GM21367 (cell line): ENCODE measurements around the gene TCHH.
"Not testable (repeated sequence)": the region's sequence is repeated elsewhere in the genome, so short reads cannot be mapped to it uniquely, and the experiment has no call there.

ENCODE experiments used
- ATAC-seq: cut with Tn5 transposase; IDR thresholded peaks from one replicate; pipeline ENCODE4 v1.9.1; 2021; ENCODE audit not compliant: unreplicated experiment

TCHH gene, protein sequence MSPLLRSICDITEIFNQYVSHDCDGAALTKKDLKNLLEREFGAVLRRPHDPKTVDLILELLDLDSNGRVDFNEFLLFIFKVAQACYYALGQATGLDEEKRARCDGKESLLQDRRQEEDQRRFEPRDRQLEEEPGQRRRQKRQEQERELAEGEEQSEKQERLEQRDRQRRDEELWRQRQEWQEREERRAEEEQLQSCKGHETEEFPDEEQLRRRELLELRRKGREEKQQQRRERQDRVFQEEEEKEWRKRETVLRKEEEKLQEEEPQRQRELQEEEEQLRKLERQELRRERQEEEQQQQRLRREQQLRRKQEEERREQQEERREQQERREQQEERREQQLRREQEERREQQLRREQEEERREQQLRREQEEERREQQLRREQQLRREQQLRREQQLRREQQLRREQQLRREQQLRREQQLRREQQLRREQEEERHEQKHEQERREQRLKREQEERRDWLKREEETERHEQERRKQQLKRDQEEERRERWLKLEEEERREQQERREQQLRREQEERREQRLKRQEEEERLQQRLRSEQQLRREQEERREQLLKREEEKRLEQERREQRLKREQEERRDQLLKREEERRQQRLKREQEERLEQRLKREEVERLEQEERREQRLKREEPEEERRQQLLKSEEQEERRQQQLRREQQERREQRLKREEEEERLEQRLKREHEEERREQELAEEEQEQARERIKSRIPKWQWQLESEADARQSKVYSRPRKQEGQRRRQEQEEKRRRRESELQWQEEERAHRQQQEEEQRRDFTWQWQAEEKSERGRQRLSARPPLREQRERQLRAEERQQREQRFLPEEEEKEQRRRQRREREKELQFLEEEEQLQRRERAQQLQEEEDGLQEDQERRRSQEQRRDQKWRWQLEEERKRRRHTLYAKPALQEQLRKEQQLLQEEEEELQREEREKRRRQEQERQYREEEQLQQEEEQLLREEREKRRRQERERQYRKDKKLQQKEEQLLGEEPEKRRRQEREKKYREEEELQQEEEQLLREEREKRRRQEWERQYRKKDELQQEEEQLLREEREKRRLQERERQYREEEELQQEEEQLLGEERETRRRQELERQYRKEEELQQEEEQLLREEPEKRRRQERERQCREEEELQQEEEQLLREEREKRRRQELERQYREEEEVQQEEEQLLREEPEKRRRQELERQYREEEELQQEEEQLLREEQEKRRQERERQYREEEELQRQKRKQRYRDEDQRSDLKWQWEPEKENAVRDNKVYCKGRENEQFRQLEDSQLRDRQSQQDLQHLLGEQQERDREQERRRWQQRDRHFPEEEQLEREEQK (N-terminal part only)

DNA sequence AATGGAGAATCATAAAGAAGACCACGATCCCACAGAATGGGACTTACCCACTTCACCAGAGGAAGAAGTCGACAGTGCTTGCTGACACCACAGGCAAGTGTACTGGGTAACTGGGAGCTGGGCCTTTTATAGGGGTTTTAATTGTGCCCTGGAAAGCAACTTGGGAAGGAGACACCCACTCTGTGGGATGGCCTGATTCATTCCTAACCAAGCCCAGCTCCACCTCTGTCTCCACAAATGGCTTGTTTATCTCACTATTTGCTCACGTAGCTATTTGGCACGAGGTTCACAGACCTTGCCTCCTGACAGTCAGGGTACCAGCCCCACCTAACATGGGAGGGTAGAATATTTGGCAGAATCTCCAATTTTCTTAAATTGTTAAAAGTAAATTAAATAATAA lies at the start of gene TCHH:
Gene TCHH, minus strand, starts transcription at position 101 of the 400 bp plus-strand sequence. CDS start 1,364 bp downstream, outside the sequence.
- no peak for ATAC-seq

DNA sequence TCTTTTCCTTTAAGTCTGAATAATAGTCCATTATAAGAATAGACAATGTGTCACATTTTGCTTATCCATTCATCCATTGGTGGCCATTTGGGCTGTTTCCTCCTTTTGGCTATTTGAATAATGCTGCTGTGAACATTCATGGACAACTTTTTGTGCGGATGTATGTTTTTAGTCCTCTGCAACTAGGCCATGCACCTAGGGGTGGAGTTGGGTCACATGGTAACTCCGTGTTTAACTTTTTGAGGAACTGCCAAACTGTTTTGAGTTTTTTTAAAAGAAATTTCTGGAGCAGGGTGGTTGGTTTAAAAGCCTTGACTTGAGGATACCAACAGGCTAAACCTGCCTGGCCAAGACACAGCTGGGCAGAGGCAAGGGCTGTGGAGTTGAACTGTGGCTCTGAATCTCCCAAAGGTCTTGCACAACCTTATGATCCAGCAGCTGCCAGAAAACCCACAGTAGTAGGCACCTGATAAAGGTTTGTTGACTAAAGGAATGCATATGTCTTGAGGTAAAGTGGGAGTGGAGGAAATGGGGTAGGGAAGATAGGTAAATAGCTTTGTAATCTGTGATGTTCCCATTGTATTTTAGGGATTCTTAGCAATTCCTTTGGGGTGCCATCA lies 49.4 kb upstream of the TCHH start:
- no peak for ATAC-seq

DNA sequence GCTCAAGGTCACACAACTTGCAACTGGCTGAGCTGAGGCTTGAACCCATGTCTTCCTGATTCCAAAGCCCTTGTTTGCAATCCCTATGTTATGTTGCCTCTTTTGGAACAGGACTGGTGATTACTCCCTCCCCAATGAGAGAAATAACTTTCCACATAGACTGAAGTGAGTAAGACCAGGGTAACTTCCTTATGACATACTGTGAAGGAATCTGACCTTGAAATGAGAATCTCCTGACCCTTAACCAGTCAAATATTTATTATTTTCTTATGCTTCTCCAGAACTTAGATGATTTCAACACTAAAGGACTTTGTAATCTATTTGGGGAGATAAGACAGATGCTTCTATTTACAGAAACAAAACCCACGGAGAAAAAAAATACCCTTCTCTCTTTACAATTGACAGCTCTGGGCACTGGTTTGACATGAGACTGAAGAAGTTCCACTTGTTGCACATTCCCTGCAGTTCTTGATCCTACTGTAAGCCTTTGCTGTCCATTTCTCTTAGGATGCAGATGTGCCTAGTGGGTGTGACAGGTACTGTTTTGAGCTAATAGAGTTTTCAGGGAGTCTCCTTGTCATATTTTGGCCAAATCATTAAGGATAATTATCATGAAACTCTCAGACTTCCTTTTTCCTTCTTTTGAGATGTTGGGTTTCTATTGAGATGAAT lies 47.7 kb upstream of the TCHH start:
- no peak for ATAC-seq

DNA sequence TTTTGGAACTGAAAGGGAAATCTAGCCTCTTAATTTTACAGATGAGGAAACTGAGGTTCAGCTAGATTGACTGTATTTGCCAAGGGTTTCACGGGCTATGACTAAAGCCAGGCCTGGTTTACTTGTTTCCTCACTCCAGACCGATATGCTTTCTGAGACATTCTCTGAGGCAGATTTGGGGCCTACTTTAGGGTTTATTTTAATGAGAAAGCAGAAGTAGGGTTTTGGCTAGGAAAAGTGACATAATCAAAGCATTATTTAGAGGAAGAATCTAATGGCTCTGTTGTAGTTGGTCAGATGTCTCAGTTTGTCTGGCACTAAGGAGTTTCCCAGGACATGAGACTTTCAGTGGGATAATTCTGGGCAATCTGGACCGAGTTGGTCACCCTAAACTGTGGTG lies 45.3 kb upstream of the TCHH start:
- no peak for ATAC-seq

DNA sequence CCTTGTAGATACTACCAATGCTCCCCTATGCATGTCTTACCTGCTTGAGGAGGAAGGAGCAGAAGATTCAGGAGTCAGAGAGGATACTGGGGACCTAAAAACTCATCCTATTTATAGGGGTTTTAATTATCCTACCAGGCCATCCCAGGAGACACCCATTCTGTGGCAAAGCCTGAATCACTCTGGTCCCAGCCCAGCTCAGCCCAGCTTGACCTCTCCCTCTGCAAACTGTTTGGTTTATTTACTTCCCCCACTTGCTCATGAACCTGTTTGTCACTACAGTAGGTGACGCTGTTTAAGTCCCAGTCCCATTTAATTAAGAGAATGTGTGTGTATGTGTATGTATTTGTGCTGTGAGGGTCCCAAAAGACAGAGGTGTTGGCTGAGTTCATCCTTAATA lies 43.9 kb upstream of the TCHH start, which contains the start of gene RPTN:
Gene RPTN, minus strand, starts transcription at position 85 of the 400 bp plus-strand sequence. CDS start 1,339 bp downstream, outside the sequence.
- no peak for ATAC-seq

DNA sequence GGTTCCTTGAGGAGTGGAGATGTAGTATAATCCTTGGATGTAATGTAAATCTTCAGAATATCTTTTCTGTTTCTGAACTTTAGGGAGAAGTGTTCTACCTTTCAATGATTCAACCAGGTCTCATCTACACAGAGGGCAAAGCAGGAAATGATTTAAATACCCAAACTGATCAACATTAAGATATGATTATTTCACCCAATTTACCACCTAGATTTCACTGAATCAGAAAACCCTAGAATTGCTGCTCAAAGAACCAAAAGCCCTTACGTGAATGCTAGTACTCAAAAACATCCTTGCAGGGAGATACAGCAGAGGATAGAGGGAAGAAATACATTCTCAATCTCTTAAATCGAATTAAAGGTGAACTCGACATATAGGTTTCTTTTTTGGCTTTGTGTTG lies 38.8 kb upstream of the TCHH start:
- ATAC-seq: no peak

DNA sequence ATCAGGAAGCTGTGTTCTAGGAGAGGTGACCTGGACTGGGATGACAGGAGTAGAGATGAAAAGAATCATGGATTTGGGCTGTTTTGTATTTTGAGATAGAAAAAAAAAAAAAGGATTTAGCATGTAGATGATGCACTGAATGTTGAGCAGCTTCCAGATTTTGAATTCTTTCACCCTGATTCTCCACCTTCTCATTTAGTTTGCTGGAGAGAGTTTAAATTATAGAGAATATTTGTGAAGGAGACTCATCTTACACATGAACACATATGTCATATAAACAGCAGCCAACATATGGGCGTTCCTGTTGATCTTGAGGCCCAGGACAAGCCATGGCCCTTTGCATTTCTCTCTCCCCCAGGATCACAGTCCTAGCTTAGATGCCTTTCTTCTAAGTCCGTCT lies 36.4 kb upstream of the TCHH start:
- no peak for ATAC-seq

DNA sequence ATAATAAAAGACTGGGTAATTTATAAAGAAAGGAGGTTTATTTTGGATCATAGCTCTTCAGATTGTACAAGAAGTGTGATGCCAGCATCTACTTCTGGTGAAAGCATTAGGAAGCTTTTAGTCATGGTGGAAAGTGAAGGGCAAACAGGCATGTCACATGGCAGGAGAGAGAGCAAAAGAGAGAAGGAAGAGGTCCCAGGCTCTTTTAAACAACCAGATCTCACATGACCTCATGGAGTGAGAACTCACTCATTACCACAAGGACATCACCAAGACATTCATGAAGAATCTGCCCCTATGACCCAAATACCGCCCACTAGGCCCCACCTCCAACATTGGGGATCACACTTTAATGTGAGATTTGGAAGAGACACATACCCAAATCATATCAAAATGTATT lies 33.7 kb upstream of the TCHH start:
- no peak for ATAC-seq

DNA sequence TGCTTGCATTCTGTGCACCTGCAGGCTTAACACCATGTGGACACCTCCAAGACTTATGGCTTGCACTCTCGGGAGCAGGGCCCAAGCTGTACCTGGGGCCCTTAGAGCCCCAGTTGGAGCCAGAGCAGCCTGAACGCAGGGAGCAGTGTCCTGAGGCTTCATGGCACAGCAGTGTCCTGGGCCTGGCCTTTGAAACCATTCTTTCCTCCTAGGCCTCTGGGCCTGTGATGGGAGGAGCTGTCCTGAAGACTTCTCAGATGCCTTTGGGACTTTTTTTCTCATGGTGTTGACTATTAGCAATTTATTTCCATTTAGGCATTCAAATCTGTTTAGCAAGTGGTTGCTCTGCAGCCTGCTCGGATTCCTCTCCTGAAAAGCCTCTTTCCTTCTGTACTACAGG lies 32.8 kb upstream of the TCHH start:
- ATAC-seq: no peak

DNA sequence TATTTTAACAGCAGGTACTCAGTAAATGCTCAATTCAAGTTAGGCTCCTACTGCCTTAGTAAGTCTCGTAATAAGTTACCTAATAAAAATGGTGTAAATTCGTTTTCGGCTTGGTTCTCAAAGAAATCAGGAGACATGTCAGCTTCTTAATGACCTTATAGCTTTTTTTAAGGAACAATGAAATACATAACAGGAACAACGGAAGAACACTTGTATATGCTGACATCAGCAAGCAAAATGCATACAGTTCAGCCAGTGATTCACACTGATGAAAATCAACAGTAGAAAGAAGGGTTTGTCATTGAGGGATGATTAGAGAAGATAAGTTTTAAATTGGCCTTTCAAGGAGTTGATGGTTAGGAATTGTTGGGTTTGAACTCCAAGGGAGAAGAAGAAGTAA lies 30.5 kb upstream of the TCHH start:
- no peak for ATAC-seq

DNA sequence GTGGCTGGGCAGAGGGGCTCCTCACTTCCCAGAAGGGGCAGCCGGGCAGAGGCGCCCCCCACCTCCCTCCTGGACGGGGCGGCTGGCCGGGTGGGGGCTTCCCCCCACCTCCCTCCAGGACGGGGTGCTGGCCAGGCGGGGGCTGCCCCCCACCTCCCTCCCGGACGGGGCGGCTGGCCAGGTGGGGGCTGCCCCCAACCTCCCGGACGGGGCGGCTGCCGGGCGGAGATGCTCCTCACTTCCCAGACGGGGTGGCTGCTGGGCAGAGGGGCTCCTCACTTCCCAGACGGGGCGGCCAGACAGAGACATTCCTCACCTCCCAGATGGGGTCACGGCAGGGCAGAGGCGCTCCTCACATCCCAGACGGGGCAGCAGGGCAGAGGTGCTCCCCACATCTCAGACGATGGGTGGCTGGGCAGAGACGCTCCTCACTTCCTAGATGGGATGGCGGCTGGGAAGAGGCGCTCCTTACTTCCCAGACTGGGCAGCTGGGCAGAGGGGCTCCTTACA lies 29.5 kb upstream of the TCHH start:
- ATAC-seq: not testable (repeated sequence)

DNA sequence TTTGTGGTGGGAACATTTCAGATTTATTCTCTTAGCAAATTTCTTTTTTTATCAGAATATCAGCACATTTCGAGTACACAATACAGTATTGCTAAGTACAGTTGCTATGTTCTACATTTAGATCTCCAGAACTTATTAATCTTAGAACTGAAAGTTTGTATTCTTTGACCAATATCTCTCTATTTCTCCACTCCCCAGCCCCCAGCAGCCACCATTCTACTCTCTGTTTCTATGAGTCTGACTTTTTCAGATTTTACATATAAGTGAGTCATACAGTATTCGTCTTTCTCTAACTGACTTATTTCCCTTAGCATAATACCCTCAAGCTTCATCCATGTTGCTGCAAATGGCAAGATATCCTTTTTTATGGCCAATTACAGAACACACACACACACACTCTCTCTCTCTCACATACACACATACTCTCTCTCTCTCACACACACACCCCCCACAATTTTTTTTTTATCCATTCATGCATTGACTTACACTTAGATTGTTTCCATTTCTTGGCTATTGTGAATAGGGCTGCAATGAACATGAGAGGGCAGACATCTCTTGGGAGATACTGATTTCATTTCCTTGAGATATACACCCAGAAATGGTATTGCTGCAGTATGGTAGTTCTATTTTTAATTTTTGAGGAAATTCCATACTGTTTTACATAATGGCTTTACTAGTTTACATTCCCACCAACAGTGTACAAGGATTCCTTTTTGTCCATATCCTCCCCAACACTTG lies 28.1 kb upstream of the TCHH start:
- no peak for ATAC-seq

DNA sequence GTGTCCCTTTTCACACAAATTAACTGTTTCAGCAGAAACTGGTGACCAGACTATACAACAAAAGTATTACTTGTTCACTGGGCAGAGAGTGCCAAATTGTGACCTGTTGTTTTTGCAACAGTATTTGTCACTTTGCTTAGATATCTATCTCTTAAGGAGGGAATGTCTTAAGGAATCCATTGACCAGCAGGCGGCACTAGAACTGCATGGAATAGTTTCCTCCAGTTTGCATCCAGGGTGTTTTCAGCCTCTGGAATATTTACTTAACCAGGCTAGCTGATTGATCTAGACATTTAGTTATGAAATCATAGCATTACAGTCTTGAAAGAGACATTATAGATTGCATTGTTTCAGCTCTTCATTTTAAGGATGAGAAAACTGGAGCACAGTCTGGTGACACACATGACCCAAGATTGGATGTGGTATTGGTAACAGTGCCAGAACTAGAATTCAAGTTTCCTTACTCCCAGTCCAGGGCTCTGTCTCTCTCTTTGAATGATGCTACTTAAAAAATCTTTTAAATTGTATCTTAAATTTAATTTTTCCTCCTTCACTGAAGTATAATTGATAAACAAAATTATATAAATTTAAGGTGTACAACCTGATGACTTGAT lies 26.8 kb upstream of the TCHH start:
- ATAC-seq: no peak

DNA sequence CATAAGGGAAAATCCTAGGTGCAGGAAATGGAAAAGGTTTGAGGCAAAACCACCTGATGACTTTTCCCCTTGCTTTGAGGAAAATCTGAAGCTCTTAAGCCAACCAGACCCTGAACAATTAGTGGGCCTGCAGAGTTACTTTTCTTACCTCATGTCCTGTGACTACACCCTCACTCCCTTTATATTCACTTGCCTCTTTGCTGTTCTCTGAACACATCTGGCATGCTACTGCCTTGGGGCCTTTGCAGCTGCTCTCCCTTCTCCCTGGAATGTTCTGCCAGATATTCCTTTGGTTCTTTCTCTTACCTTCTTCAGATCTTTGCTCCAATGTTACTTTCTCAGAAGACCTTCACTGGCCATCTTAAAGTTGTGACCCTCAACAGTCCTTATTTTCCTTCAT lies 22.0 kb upstream of the TCHH start:
- no peak for ATAC-seq

DNA sequence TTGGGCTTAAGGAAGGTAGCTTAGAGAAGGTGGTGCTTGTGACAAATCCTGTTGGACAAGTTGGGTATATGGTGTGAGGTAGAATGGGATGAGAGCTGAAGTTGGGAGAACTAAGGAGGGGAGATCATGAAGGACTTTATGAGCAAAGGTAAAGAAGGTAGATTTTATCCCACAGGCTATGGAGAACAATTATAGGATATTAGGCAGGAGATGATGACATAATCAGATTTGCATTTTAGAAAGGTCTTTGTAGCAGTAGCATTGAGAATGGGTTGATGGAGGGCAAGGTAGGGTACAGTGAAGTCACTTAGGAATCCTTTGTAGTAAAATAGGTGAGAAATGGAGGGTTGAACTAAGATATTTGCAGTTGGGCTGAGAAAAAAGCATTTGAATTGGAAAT lies 14.9 kb upstream of the TCHH start:
- ATAC-seq: no peak

DNA sequence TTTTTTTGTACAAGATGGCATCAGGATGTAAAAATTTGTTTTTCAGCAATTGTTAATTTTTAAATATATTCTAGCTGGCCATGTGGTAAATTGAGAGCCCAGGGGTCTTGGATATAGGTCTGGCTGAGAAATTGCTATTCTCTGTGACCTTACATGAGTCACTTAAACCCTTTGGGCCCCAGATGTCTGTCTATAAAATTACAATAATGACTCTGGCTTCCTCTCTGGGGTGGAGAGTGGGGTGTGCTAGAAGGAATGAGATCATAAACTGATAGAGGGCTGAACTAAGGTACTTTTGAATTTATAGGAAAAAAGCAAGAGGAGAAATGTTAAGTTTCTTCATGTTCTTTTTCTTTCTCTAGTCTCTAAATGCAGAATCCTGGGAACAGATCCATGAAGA lies 12.4 kb upstream of the TCHH start:
- ATAC-seq: no peak

DNA sequence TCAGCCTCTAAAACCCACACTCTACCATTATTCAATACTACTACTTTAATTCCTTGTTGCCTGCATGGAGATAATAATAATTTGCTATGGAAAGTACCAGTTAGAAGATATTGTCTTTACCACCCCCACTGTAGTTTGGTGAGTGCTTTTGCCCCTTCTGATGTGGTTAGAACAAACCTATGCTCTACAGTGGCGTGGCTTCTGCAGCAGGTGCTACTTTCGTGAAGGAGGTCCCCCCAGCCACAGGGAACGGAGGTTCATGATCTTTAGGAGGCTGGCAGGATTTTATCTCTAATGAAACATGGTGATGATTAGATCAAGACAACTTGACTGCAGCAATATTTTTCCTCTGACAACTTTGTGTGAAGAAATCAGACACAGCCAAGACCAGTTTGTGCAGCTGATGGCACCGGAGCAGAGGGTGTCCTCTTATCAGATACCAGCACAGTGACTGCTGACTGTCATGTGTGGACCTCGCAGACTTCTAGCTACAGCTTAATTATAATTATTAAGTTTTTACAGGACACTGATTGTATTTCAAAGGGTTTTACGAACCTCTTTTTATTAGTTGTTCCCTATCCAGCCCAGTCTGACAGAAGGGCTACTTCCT lies 10.7 kb upstream of the TCHH start:
- no peak for ATAC-seq

DNA sequence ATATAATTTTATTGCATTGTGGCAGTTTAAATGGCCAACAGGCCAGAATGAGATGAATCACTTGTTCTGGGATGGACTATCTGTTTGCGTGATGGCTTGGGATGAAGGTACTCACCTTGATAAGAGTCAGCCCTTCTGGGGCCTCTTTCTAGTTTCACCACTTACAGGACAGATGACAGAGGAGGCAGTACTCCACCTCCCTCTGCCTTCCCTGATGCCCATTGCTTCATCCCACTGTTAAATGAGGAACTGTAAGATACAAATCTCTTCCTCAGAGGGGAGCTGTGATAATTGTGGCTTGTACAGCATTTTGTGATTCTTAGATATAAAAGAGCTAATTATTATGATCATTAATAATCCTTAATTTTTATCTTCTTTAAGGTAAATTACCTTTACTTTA lies 3.7 kb upstream of the TCHH start:
- no peak for ATAC-seq
